K562 (cell line): ENCODE measurements around the gene AGO3. TPM values are rescaled to one million over a fixed set of nuclear protein-coding genes. Genes with fewer than 3 reads are reported as not detected.
A peak's percentile ranks its signal among the peaks of the same experiment; 100 is the strongest.

ENCODE experiments used
- ARHGAP35 ChIP-seq: fragments of 450-650 bp; IDR thresholded peaks from 2 replicates; pipeline ENCODE4 v1.6.1; 2018; ENCODE audit not compliant: partially characterized antibody
- CBX1 ChIP-seq: sonication (generic); IDR thresholded peaks from 2 replicates; pipeline ENCODE4 v1.6.1; 2016; ENCODE audit warnings: antibody characterized with exemption, low read depth, mild to moderate bottlenecking
- ESRRA ChIP-seq: fragments of 450-650 bp; IDR thresholded peaks from 2 replicates; pipeline ENCODE4 v1.6.1; 2014; ENCODE audit warnings: low read depth, mild to moderate bottlenecking, moderate library complexity, borderline replicate concordance
- FOXK2 ChIP-seq, 2 experiments: fragments of 450-650 bp; IDR thresholded peaks in 1 of 2; conservative IDR thresholded peaks in 1 of 2; 2 replicates each; pipeline ENCODE4 v1.6.1; 2016; ENCODE audit warnings: low read depth in 2 of 2, mild to moderate bottlenecking in 1 of 2
- HSF4 ChIP-seq: fragments of 250-450 bp; sonication (Bioruptor Pico); IDR thresholded peaks from 2 replicates; pipeline ENCODE4 v2.1.2; 2022; ENCODE audit warnings: mild to moderate bottlenecking, moderate library complexity, borderline replicate concordance
- ILK ChIP-seq: fragments of 450-650 bp; IDR thresholded peaks from 2 replicates; pipeline ENCODE4 v1.6.1; 2016; ENCODE audit warnings: missing genetic modification characterization, low read depth, mild to moderate bottlenecking, missing compliant biosample characterization, moderate library complexity, borderline replicate concordance
- JUNB ChIP-seq: fragments of 450-650 bp; formaldehyde crosslinking; conservative IDR thresholded peaks from 2 replicates; pipeline ENCODE4 v1.4.0; 2020; ENCODE audit warnings: mild to moderate bottlenecking
- L3MBTL2 ChIP-seq: fragments of 450-650 bp; IDR thresholded peaks from 2 replicates; pipeline ENCODE4 v1.6.1; 2016; ENCODE audit warnings: mild to moderate bottlenecking, moderate library complexity
- LARP7 ChIP-seq: fragments of 450-650 bp; IDR thresholded peaks from 2 replicates; pipeline ENCODE4 v1.6.1; 2016
- NCOA2 ChIP-seq, 2 experiments: fragments of 450-650 bp; IDR thresholded peaks; 2 replicates each; pipeline ENCODE4 v1.6.1; 2018; ENCODE audit warnings: mild to moderate bottlenecking in 2 of 2, moderate library complexity in 1 of 2; ENCODE audit not compliant: partially characterized antibody in 2 of 2
- NCOR1 ChIP-seq: fragments of 450-650 bp; IDR thresholded peaks from 2 replicates; pipeline ENCODE4 v1.6.1; 2016; ENCODE audit warnings: mild to moderate bottlenecking, moderate library complexity
- RFX7 ChIP-seq: fragments of 250-450 bp; sonication (Bioruptor Pico); IDR thresholded peaks from 2 replicates; pipeline ENCODE4 v1.5.1; 2021; ENCODE audit warnings: mild to moderate bottlenecking
- SAFB2 ChIP-seq: fragments of 200-400 bp; formaldehyde crosslinking; IDR thresholded peaks from 2 replicates; pipeline ENCODE4 v1.6.1; 2018; ENCODE audit warnings: borderline replicate concordance, low read length, low read depth, moderate library complexity; ENCODE audit not compliant: severe bottlenecking
- SNRNP70 ChIP-seq: fragments of 200-400 bp; formaldehyde crosslinking; optimal IDR thresholded peaks from 2 replicates; pipeline ENCODE3; 2017; ENCODE audit warnings: low read depth, low read length
- SREBF1 ChIP-seq: fragments of 150-350 bp; IDR thresholded peaks from 2 replicates; pipeline ENCODE4 v1.6.1; 2014; ENCODE audit warnings: antibody characterized with exemption, low read depth, low read length, borderline replicate concordance
- TBP ChIP-seq: optimal IDR thresholded peaks from 2 replicates; pipeline ENCODE3; 2011; ENCODE audit warnings: low read depth, low read length, improper control_type of control experiment
- TCFL5 ChIP-seq: fragments of 250-450 bp; sonication (Bioruptor Pico); conservative IDR thresholded peaks from 2 replicates; pipeline ENCODE4 v1.6.1; 2021; ENCODE audit warnings: mild to moderate bottlenecking, moderate library complexity, matching md5 sums
- ZKSCAN3 ChIP-seq: fragments of 250-450 bp; sonication (Bioruptor Pico); IDR thresholded peaks from 2 replicates; pipeline ENCODE4 v1.4.0; 2020
- ZNF165 ChIP-seq: fragments of 250-450 bp; sonication (Bioruptor Pico); IDR thresholded peaks from 2 replicates; pipeline ENCODE4 v1.4.0; 2020; ENCODE audit warnings: borderline replicate concordance
- ZNF197 ChIP-seq: fragments of 200-800 bp; sonication (Bioruptor generic); IDR thresholded peaks from 2 replicates; pipeline ENCODE4 v1.6.1; 2016; ENCODE audit warnings: low read depth, missing genetic modification characterization, missing compliant biosample characterization
- ZNF24 ChIP-seq: fragments of 450-650 bp; IDR thresholded peaks from 2 replicates; pipeline ENCODE4 v1.6.1; 2016
- ZNF436 ChIP-seq: fragments of 250-450, 450-650 bp; sonication (Bioruptor Pico); formaldehyde crosslinking; IDR thresholded peaks from 2 replicates; pipeline ENCODE4 v1.7.0; 2020; ENCODE audit warnings: mild to moderate bottlenecking
- ZNF57 ChIP-seq: fragments of 450-650 bp; formaldehyde crosslinking; IDR thresholded peaks from 2 replicates; pipeline ENCODE4 v1.4.0; 2020; ENCODE audit warnings: mild to moderate bottlenecking, moderate library complexity
- ZNF717 ChIP-seq: fragments of 250-450 bp; sonication (Bioruptor Pico); IDR thresholded peaks from 2 replicates; pipeline ENCODE4 v1.5.0; 2021
- ZNF785 ChIP-seq: fragments of 250-450 bp; sonication (Bioruptor Pico); IDR thresholded peaks from 2 replicates; pipeline ENCODE4 v1.4.0; 2020; ENCODE audit warnings: mild to moderate bottlenecking
- polyA plus RNA-seq, 8 experiments: library from polyadenylated mRNA; depleted of rRNA in 4 of 8; stranded (reverse) in 5 of 8; unstranded in 3 of 8; fragments of >200 nt; fragmentation: Nextera tagmentation in 2 of 8; fragmentation: Illumina TruSeq in 1 of 8; extraction: Ambion mirVana in 2 of 8; extraction: Trizol in 1 of 8; gene quantifications; 2 replicates each; pipeline versions ENCODE4 v1.2.1 to v1.2.3, GENCODE V29; 2011 to 2014; ENCODE audit warnings: inconsistent platforms in 1 of 8, missing spikeins in 1 of 8
- total RNA-seq, 7 experiments: library from RNA; depleted of rRNA in 6 of 7; stranded (reverse); fragments of >200 nt in 6 of 7; fragmentation: Illumina TruSeq in 2 of 7; extraction: Trizol in 2 of 7; gene quantifications; 2 replicates each; pipeline versions ENCODE4 v1.2.1 to v1.2.3, GENCODE V29; 2011 to 2021; ENCODE audit warnings: low replicate concordance in 1 of 7
- TF ChIP-seq, protein P1 (sequence below): fragments of 450-650 bp; formaldehyde crosslinking; IDR thresholded peaks from 2 replicates; pipeline ENCODE4 v1.4.0; 2020; ENCODE audit warnings: mild to moderate bottlenecking, moderate library complexity
- TF ChIP-seq, protein P2 (sequence below), 2 experiments: IDR thresholded peaks; 2 replicates each; pipeline ENCODE4 v1.6.1; 2011; ENCODE audit warnings: borderline replicate concordance in 1 of 2, control low read depth in 1 of 2, low read depth in 1 of 2, low read length in 1 of 2, mild to moderate bottlenecking in 1 of 2, mixed read lengths in 1 of 2, moderate library complexity in 1 of 2; ENCODE audit not compliant: insufficient read depth in 1 of 2, insufficient read length in 1 of 2, poor library complexity in 1 of 2, severe bottlenecking in 1 of 2; ENCODE audit errors: extremely low read depth in 1 of 2
- TF ChIP-seq, protein P3 (sequence below): sonication (generic); formaldehyde crosslinking; IDR thresholded peaks from 2 replicates; pipeline ENCODE4 v1.4.0; 2020; ENCODE audit warnings: mild to moderate bottlenecking, missing genetic modification reagents

The AGO3 gene
- total and polyA plus RNA-seq, 9 of the 15 experiments (the other 6 are each of a cell fraction or from before 2014, with no cell fraction given) = 4.5 to 41.5 (median 22.7) TPM

DNA sequence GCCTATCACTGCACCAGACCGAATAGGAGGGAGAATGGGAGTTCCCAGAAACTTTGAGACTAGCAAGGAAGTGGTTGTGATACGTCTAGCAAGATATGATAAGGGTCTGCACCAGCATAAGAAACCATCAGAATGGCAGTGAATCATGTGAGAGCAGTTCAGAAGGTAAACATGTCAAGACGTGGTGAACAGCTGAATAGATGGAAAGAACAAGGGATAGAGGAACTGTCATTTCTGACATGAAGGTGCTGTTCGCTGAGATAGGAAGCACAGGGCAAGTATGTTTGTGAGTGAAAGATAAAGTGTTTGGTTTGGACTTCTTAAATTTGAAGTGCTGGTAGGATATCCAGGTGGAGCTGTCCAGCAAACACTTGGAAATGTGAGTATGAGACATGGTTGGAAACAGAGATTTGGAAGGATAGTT lies 49.0 kb upstream of the AGO3 start (continued):
- TF ChIP-seq, protein P1, sequence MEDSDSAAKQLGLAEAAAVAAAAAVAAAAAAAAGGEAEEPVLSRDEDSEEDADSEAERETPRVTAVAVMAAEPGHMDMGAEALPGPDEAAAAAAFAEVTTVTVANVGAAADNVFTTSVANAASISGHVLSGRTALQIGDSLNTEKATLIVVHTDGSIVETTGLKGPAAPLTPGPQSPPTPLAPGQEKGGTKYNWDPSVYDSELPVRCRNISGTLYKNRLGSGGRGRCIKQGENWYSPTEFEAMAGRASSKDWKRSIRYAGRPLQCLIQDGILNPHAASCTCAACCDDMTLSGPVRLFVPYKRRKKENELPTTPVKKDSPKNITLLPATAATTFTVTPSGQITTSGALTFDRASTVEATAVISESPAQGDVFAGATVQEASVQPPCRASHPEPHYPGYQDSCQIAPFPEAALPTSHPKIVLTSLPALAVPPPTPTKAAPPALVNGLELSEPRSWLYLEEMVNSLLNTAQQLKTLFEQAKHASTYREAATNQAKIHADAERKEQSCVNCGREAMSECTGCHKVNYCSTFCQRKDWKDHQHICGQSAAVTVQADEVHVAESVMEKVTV (CRISPR knock-in tag) = no peak
- TF ChIP-seq ZNF436 (CRISPR knock-in tag) (no peak), ZNF165 (no peak), CBX1 (no peak), ZKSCAN3 (CRISPR knock-in tag) (no peak), ZNF785 (CRISPR knock-in tag) (no peak), L3MBTL2 (peak; percentile 13; the same call in 1 of the 2 replicates), SNRNP70 (no peak), ILK (tag) (no peak), SREBF1 (no peak), ZNF197 (CRISPR knock-in tag) (no peak), RFX7 (CRISPR knock-in tag) (no peak), ZNF717 (no peak), ARHGAP35 (no peak), FOXK2 (conservative IDR thresholded peaks at IDR 0.05 in 1 of 2, IDR thresholded peaks at IDR 0.05 in 1 of 2; ENCODE audit: low read depth in 2 of 2) (peak; percentile 99 to 100), TBP (peak; percentile 50), SAFB2 (no peak), JUNB (CRISPR knock-in tag) (no peak), ZNF57 (CRISPR knock-in tag) (no peak), NCOA2 (IDR thresholded peaks at IDR 0.05; ENCODE audit: partially characterized antibody in 2 of 2) (no peak), LARP7 (no peak), HSF4 (CRISPR knock-in tag) (no peak), ESRRA (peak; percentile 38; the same call in 1 of the 2 replicates), NCOR1 (peak; percentile 75), ZNF24 (no peak), TCFL5 (no peak)
- TF ChIP-seq, protein P2, sequence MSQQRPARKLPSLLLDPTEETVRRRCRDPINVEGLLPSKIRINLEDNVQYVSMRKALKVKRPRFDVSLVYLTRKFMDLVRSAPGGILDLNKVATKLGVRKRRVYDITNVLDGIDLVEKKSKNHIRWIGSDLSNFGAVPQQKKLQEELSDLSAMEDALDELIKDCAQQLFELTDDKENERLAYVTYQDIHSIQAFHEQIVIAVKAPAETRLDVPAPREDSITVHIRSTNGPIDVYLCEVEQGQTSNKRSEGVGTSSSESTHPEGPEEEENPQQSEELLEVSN (IDR thresholded peaks at IDR 0.05; ENCODE audit: borderline replicate concordance in 1 of 2, extremely low read depth in 1 of 2, insufficient read depth in 1 of 2, insufficient read length in 1 of 2, low read depth in 1 of 2, low read length in 1 of 2, poor library complexity in 1 of 2, severe bottlenecking in 1 of 2) = no peak
- TF ChIP-seq, protein P3, sequence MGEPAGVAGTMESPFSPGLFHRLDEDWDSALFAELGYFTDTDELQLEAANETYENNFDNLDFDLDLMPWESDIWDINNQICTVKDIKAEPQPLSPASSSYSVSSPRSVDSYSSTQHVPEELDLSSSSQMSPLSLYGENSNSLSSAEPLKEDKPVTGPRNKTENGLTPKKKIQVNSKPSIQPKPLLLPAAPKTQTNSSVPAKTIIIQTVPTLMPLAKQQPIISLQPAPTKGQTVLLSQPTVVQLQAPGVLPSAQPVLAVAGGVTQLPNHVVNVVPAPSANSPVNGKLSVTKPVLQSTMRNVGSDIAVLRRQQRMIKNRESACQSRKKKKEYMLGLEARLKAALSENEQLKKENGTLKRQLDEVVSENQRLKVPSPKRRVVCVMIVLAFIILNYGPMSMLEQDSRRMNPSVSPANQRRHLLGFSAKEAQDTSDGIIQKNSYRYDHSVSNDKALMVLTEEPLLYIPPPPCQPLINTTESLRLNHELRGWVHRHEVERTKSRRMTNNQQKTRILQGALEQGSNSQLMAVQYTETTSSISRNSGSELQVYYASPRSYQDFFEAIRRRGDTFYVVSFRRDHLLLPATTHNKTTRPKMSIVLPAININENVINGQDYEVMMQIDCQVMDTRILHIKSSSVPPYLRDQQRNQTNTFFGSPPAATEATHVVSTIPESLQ (CRISPR knock-in tag) = no peak
